HTR-8/SVneo (cell line): ENCODE results near the gene VAMP8.
"Not testable (repeated sequence)": the region's sequence is repeated elsewhere in the genome, so short reads cannot be mapped to it uniquely, and the experiment has no call there.

Experiments used
- DNase-seq: peaks from one replicate; pipeline ENCODE4 v3.0.0; 2011; ENCODE audit warnings: low spot score, mixed read lengths; ENCODE audit not compliant: insufficient read length
- FAIRE-seq: peaks from 2 replicates; lab custom pipeline; 2011; peaks lifted over from hg19 to GRCh38; lab: Jason Lieb, UNC

VAMP8 gene

GRCh38 chr2:85613717-85614515, 36.5 kb downstream of the VAMP8 start:
- DNase-seq (no peak), FAIRE-seq (no peak)

DNA sequence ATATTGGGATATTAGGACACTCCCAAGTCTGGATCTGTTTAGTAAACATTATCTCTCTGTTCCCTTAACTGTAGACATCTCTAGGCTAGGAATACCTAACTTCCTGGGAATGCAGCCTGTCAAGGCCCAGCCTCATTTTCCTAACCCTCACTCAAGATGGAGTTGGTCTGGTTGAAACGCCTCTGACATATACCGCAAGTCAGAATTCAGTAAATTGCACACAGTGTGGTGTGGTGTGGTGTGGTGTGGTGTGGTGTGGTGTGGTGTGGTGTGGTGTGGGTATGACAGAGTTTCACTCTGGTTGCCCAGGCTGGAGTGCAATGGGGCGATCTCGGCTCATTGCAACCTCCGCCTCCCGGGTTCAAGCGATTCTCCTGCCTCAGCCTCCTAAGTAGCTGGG, 37.4 kb downstream of the VAMP8 start:
- DNase-seq, FAIRE-seq: not testable (repeated sequence)

- FAIRE-seq (no peak), DNase-seq (no peak)
Observed at GRCh38 chr2:85615413-85615728, 38.0 kb downstream of the VAMP8 start.

- not testable (repeated sequence) for FAIRE-seq, DNase-seq
Observed at GRCh38 chr2:85617723-85618122, 40.3 kb downstream of the VAMP8 start.

DNA sequence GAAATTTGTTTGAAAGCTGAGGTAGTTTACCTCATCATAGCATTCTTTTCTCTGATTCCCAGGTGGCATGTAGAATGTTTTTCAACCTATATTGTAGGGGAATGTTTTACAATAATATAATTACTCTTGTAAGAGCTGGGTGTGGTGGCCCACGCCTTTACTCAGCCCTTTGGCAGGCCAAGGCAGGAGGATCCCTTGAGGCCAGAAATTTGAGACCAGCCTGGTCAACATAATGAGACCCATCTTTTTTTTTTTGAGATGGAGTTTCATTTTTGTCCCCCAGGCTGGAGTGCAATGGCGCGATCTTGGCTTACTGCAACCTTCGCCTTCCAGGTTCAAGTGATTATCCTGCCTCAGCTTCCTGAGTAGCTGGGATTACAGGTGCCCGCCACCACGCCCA, 42.2 kb downstream of the VAMP8 start:
- DNase-seq, result no peak
- no peak for FAIRE-seq

GRCh38 chr2:85621338-85621737, 44.0 kb downstream of the VAMP8 start:
- FAIRE-seq (no peak), DNase-seq (no peak)

DNA sequence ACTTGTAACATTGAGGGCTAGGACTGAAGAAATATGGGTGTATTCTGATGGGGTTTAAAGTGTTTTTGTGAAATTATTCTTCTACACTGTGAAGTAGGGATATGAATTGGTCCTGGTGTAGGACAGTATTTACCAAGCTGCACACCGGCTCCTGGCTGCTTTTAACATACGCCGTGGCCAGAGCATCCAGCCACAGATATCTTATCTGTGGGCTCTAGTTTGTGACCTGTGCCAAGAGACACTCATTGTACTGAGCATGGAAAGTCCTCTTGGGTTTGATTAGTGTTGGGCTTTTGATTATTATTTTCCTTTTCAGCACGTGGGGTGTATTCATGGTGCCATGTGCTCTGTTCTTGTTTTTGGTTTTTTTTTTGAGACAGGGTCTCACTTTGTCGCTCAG, 46.6 kb downstream of the VAMP8 start:
- FAIRE-seq (no peak), DNase-seq (no peak)

GRCh38 chr2:85628658-85629057, 51.3 kb downstream of the VAMP8 start:
- FAIRE-seq (no peak), DNase-seq (no peak)

DNA sequence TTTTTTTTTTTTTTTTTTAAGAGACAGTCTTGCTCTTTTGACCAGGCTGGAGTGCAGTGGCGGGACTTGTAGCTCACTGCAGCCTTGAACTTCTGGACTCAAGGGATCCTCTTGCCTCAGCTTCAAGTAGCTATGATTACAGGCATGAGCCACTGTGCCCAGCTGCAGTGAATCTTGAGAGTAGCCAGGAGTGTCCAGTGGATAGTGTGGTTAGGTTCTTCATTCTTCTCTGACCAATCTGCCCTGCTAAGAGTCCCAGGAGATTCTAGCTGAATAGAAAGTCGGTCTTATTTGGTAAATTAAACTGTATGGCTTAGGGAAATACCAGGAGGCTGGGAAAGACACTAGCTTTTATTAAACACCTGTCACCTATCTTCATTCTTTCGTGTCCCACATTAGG, 53.9 kb downstream of the VAMP8 start:
- no peak for FAIRE-seq
- DNase-seq, result no peak
